ENCODE data around the gene RORB. TPM values are rescaled to one million over a fixed set of nuclear protein-coding genes. Genes with fewer than 3 reads are reported as not detected.
A peak's percentile ranks its signal among the peaks of the same experiment; 100 is the strongest.

The RORB gene
- total RNA-seq, 1 donor from 2014 or later = 3.0 TPM

DNA sequence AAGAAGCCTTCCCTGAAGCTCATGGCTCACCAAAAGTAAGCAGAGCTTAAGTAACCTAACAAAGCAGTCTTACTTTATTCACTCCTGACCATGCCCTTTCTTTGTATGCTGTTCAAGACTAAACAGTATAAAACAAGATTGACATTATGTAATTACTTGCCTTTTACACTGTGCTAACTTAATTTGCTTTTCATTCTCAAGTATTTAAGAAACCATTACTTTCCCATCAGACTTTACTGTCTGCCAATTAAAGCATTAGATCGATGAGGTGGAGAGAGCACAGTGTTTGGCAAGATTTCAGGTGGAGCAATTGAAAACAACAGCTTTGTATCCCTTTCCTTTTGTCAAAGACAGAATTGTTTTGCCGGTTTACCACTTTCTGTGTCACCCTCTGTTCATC, 98.2 kb downstream of the RORB start:
- no peak for DNase-seq (ENCODE audit: low spot score)

DNA sequence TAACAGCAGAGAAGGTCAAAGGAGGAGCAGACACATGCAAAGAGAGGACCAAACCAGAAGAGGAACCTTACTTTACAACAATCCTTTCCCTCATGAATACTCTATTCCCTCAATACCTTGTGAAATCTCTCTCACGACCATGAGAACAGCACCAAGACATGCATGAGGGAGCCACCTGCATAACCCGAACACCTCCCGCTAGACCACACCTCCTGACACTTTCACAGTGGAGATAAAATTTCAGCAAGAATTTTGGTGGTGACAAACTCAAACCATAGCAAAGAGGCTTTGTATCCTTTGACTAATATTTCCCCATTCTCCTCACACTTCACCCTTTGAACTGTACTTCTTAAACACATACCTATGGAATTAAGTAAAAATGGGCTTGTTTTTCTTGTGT, 101.7 kb downstream of the RORB start:
- DNase-seq (ENCODE audit: low spot score) = no peak

DNA sequence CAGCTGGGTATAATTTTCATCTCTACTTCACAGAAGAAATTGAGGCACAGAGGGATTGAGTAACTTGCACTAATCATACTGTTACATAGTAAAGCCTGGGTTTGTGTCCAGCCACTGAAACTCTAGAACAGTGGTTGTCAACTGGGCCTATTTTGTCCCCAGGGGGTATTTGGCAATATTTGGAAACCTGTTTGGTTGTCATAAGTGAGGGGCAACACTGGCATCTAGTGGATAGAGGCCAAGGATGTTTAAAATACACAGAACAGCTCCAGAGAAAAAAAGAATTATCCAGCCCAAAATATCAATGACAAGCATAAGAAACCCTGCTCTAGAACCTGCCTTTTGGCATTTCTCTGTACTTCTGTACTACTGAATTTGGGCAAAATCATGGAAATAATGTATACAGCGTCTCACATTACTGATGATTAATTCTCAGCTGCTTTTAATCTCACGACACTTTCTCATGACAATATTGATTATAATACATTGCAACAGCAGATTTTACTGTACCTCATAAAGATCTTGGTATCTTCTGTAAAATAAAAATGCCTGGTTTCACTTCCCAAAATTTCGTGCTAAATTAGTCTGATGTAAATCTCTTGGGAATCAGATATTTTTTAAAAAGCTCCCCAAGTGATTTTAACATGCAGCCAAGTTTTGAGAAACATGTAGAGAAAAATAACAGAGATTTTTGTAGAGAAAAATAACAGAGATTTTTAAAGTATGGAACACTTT, 112.7 kb downstream of the RORB start:
- no peak for DNase-seq (ENCODE audit: low spot score)

DNA sequence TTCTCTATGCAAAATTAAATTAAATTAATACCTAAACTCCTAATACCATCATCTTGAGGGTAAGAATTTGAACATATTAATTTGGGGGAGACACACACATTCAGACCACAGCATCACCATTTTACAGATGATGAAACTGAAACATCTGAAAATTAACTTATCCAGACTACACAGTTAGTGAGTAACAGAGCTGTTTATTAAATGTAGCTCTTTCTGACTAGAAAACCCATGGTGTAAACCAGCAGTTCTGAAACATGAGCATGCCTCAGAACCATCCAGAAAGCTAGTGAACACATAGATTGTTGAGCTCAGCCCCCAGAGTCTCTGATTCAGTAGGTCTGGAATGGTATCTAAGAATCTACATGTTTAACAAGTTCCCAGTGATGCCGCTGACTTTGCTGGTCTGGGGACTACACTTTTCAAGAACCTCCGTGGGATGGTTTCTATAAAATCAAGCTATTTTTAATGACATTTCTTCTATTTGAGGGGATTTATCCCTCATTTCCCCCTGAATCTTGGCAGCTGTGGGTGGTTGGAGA, 113.5 kb downstream of the RORB start:
- DNase-seq (ENCODE audit: low spot score) = no peak

DNA sequence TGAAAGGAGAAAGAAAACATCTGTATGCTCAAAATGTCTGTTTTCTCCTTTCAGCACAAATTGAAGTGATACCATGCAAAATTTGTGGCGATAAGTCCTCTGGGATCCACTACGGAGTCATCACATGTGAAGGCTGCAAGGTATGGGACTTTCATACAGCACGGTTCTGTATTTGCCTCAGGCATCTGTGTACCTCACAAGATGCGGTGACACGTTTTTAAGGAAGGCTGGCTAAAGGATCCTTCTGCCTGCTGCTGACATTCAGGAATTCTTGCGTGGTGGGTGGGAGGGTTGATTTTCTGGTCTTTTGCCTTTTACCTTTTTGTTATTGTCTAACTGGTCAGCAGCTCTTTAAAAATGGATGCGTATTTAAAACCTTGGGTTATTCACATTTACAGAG, 133.1 kb downstream of the RORB start:
- DNase-seq (ENCODE audit: low spot score) = no peak

DNA sequence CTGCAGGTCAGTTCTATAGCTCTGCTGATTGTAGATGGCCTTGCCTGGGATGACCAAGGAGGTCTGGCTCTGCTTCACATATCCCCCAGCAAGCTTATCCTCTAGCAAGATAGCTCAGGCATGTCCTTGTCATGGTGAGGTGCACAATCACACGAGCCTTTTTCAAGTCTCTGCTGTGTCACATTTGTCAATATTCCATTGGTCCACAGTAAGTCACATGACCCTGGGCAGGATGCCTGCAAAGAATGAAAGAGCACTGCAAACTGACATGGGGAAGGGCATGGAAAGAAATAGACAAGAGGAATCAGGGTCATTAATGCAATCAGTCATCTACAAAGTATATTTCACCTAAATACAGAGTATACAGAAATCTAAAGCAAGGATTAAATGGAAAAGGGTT, 142.0 kb downstream of the RORB start:
- no peak for DNase-seq (ENCODE audit: low spot score)

DNA sequence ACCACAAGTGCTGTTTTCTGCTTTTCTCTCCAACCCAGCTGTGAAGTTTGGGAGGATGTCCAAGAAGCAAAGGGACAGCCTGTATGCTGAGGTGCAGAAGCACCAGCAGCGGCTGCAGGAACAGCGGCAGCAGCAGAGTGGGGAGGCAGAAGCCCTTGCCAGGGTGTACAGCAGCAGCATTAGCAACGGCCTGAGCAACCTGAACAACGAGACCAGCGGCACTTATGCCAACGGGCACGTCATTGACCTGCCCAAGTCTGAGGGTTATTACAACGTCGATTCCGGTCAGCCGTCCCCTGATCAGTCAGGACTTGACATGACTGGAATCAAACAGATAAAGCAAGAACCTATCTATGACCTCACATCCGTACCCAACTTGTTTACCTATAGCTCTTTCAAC, 145.2 kb downstream of the RORB start:
- DNase-seq (ENCODE audit: low spot score) = no peak

DNA sequence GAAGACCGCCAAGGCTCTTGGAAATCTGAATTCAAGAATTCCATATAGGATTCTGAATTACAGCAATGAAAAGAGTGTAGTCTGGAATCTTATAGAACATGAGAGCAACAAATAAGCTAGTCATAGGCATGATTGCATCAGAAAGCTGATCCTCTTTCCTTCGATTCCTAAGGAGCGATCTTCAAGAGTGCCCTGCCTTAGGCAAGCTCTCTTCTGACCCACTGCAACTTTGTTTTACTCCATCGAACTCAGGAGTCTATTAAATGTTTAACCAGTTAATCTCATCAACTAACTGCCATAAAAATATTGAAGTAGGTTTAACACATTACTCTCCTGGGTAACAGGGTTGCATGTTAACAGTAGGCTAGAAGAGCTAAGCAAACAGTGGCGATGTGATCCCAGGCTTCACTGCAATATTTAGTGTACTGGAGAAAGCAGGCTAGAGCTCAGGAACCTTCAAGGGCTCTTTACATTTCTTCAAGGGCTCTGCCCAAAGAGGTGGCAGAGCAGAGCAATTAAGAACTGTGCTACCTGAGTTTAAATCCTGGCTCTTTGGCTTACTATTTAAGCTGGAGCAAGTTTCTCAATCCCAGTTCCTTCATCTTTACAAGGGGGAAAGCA, 146.3 kb downstream of the RORB start:
- DNase-seq (ENCODE audit: low spot score) = no peak

DNA sequence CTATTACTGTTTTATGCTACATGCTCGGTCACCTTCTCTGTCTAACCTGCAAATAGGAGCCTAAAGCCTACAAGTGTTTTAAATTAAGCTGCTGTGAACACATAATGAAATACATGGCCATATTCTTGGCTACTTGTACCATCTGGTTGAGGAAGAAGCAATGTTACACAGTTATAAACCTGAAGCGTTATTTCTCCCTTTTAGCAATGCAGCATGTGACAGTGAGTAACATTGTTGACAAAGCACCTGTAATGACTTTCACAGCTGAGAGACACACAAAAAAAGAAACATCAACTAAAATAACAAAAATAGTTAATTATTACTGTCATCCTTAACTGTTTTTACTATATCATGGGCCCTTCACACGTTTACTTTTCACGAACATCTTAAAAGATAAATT, 146.9 kb downstream of the RORB start:
- DNase-seq (ENCODE audit: low spot score) = no peak

DNA sequence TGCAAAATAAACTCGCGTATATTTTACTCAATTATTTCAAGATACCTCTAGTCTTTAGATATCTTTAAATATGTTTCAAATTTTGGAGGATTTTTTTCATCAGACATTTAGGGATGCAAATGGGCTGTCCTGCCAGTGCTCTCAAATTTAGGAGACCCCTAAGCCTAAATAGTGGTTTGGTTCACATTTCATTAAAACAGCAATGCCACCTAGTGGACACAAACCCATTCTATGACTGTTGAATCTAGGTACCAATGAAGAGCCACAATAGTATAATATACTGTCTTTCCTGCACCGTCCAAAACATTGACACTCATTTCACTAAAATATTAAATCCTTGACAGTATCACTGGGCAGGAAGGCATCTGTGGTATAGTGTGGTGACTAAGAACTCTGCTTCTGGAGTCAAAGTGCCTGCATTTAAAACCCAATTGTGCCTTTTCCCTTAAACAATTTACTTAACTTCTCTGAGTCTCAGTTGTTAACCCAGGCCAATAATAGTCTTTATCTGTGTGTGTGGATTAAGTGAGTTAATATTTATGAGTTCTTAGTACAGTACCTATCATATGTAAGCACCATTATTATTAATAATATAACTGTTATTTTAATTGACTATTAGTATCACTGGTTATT, 148.0 kb downstream of the RORB start:
- DNase-seq (ENCODE audit: low spot score) = no peak

DNA sequence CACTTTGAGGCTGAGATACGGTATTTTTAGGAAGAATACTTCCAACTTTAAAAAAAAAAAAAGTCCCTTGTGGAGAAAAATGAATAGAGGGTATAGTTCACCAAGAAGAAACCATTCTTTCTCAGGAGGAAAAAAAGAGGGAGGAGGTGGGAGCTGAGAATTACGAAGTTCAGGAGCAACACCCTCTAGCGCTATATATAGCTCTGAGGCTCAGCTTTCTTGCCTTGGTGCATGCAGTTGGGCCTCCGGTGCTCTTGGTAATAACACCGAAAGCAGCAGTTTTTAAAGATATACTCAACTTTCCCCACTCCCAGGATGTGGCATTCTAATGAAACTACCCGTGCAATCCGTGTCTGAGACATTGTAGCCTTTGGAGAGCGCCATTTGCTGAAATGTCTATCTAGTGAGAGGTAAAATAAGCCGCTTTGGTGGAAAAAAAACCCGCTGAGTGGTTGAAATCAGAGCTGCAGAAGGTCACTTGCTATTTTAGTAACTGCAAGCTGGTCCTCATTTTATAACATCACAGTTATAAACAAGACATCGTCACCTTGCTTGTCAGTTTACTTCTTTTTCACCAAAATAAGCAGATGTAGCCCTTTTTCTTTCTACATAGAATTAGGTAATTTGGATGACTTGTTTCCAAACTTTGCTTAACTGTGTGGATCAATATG, 156.4 kb downstream of the RORB start:
- DNase-seq (ENCODE audit: low spot score) = no peak

DNA sequence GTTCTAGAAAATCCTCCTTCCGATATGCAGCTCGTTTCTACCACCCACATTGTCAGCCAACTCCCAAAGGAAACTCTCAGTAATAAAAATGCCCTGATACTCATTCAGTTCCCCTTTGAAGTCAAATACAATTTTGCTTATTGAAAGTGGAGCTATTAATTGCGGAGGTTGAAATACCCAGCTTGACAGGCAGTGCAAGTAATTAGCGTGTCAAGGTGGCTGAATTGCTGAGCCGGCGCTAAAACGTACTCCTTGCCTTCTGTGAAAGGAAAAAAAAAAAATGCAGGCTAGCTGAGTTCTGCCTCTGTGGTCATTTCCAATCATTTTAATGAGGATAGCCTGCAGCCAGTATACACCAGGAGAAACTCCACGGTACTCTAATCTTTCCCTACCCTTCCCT, 165.5 kb downstream of the RORB start:
- no peak for DNase-seq (ENCODE audit: low spot score)

DNA sequence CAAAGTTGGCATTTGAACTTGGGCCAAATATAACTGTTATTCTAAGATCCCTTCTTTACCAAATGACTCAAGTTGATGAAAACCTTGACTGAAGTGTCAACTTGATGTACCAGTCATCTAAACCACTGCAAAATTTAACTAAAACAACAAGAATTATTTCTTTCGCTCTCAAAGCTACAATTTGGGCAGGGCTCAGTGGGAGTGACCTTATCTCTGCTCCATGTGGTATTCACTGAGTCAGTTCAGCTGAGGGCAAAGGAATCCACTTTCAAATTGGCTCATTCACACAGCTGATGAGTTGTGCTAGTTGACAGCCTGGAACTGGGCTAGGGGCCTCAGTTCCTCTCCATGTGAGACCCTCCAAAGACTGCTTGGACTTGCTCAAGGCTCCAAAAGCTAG, 166.3 kb downstream of the RORB start:
- DNase-seq (ENCODE audit: low spot score) = no peak

DNA sequence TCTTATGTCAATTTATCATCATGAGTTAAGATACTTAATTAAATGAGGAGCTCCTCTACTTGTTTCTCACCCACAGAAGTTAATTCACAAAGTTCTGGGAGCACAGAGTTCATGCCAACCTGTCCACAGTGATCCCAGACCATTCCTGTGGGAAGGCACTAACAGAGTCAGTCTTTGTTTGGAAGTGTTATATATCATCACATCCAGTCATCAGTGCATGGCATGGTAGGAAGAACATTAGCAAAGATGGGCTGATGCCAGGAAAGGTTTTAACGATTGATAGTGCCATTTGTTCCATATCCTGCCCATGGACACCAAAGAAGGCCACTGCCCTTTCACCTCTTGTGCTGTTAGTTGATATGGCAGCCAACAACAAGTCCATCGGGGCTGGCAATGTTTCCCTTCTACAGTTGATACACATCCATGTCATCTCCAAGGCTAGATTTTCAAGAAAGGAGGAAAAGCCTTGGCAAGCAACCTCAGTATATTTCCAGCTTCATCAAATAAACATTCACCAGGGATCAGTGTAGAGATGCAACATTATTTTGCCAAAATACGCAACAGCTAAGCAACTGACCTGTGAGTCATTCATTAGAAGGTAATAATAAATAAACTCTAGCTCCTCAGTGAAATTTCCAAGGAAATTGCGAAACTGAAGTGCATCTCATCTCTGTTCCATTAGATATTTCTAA, 169.6 kb downstream of the RORB start:
- DNase-seq (ENCODE audit: low spot score) = peak; percentile 44

DNA sequence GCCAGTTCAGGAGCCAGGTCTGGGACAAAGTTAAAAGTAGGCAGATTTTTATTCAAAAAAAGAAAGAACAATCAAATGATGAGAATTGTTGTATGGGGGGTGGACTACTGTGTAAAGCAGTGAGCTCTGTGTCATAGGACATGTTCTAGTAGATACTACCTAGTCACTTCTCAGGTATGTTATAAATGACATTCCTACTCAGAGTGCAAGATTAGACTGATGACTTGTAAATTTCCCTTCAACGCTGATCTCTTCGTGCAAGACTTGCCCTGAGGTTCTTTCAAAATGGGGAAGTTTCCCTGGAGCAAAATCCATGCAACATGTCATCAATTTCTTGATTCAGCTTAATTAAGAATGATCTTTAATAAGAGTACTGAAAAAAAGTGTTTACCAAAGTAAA, 175.1 kb downstream of the RORB start:
- DNase-seq (ENCODE audit: low spot score) = no peak

DNA sequence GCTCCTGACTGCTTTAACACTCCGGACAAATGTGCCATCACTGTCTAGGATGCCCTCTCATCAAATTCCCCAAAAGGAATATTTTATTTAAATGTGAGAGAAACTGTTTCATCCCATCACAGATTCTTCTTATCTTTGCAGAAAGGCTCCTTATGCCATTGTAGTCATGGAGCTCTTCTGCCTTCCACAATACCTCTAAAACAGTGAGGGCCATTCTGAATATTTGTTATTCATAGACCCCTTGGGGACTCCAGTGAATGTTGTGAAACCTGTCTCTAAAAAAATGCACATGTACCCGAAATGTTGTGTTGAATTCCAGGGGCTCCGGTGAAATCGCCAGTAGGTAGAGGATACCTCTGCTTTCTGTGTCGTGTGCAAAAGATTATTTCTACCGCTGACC, 176.9 kb downstream of the RORB start:
- no peak for DNase-seq (ENCODE audit: low spot score)

DNA sequence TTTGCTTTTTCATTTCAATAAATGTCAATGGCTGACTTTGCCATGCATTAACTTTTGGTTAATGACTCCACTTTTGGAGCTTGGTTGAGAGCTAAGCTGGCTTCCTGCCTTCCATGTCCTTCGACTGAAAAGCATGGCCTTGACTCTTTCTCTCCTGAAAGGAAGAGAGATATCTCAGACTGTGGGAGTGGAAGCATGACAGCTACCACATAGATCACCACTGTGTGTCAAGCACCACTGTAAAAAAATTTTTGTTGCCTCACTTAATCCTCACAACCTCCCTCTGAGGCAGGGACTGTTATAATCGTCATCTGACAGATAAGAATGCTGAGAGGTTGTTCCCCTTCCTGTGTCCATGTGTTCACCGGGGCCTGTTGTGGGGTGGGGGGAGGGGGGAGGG, 184.8 kb downstream of the RORB start:
- no peak for DNase-seq (ENCODE audit: low spot score)

DNA sequence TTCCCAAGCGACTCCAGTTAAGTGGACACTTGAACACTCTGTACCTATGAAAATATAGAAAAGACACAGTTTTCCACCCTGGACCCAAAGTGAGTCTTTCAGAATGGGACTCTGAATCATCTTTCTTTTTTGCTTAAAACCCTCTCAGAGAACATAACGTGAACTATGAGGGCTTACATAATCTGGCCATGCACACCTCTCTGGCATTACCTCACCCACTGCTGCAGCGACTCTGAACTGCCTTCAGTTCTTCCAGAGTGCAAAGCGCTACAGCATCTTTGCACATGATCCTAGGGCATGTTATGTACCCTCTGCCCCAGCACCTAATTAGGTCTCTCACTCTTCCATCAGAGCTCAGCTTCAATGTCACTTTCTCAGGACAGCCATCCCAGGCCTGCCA, 186.2 kb downstream of the RORB start:
- no peak for DNase-seq (ENCODE audit: low spot score)

DNA sequence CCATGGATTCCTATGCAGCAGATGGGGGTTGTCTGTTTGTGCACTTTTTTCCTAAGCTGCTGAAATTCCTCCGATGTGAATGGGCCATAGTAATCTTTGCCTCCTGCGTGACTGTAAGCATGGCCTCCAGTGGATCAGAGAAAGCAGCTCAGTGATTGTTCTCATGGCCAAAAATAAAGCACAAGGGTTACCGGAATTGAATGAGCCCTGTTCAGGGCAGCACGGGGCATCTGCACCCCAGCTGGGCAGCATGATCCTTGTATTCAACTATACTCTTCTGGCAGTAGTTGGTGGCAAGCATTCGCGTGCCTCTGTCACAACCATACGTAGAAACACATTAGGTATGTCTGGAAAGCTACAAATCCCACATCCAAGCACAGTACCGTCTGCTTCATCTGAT, 193.9 kb downstream of the RORB start:
- no peak for DNase-seq (ENCODE audit: low spot score)

DNA sequence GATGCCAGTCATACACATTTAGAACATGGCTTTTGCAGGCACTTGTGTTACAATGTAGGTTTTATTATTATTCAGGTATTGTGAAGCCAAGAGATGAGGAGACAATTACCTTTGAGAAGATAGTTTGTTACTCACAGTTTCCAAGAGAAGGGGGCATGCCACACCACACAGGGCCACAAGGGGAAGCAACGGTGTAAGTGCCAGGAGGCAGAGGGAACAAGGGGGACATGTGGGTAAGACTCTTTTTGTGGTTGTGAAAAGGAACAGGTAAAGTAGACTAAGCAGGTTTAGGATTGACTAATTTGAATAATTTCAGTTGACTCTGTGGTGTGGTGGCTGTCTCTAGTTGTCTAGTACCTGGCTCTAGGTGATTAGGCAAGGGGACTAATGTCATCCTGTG, 199.4 kb downstream of the RORB start:
- no peak for DNase-seq (ENCODE audit: low spot score)

DNA sequence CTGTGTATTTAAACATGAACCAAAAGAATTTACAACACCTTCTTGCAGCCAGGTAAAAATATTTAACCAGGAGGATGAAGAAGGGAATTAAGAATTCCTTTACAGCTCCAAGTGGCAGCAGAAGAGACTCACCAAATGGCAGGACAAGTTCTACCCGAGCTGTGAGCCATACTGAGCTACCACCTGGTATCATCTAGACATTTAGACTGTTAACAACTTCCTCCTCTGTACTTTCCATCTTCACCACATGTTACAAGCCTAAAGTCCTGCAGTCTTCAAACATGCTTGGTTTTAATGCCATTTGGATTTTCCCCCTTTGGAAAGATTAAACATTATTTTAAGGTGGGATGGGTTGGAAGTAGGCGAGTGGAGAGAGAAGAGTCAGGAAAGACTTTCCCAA, 200.4 kb downstream of the RORB start:
- no peak for DNase-seq (ENCODE audit: low spot score)

DNA sequence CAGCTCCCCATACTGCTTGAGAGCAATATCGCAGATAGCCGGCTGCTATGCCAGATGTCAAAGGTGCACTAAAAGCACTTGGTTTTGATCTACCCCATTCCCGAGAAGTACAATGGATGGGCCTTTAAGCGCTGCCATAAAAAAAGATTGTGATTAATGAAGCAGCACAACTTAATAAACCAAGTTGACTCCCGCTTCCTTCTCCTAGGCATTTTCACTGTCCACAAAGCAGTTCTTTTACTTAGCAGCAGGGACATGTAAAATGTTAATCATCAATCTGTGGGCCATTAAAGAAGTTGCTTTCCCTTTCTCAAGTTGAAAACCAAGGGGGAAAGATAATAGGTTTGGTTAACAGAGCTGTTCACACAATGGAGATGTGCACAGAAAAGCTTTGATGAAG, 214.2 kb downstream of the RORB start:
- DNase-seq (ENCODE audit: low spot score) = no peak

All from ureter (tissue), 1 donor.